ENCODE results near the gene DAD1.
"Not testable (repeated sequence)": the region's sequence is repeated elsewhere in the genome, so short reads cannot be mapped to it uniquely, and the experiment has no call there.

DAD1 gene

GRCh38 chr14:22566266-22566665 is 22.8 kb downstream of the DAD1 start:
- DNase-seq = not testable (repeated sequence)

- no peak for DNase-seq
Measured at GRCh38 chr14:22565391-22565945, 23.6 kb downstream of the DAD1 start.

- DNase-seq = no peak
Measured at GRCh38 chr14:22564463-22564862, 24.6 kb downstream of the DAD1 start.

- DNase-seq = no peak
Measured at GRCh38 chr14:22563987-22564386, 25.0 kb downstream of the DAD1 start.

- DNase-seq = no peak
Measured at GRCh38 chr14:22561661-22562579, 27.1 kb downstream of the DAD1 start.

GRCh38 chr14:22561366-22561660 is 27.7 kb downstream of the DAD1 start:
- DNase-seq = no peak

GRCh38 chr14:22560662-22561365 is 28.2 kb downstream of the DAD1 start:
- no peak for DNase-seq

- no peak for DNase-seq
Measured at GRCh38 chr14:22559041-22559440, 30.0 kb downstream of the DAD1 start.

- no peak for DNase-seq
Measured at GRCh38 chr14:22558221-22558913, 30.7 kb downstream of the DAD1 start.

- DNase-seq = no peak
Measured at GRCh38 chr14:22557846-22558220, 31.2 kb downstream of the DAD1 start.

- DNase-seq = peak; percentile 95
Measured at GRCh38 chr14:22556990-22557623, 31.9 kb downstream of the DAD1 start.

- DNase-seq = peak; percentile 86
Measured at GRCh38 chr14:22556021-22556989, 32.7 kb downstream of the DAD1 start.

- peak; percentile 63 for DNase-seq
Measured at GRCh38 chr14:22555384-22556011, 33.5 kb downstream of the DAD1 start.

GRCh38 chr14:22554498-22555383 is 34.3 kb downstream of the DAD1 start:
- no peak for DNase-seq

GRCh38 chr14:22553861-22554497 is 35.0 kb downstream of the DAD1 start:
- DNase-seq = not testable (repeated sequence)

GRCh38 chr14:22553445-22553844 is 35.6 kb downstream of the DAD1 start:
- DNase-seq = no peak

- no peak for DNase-seq
Measured at GRCh38 chr14:22552827-22553076, 36.3 kb downstream of the DAD1 start.

- no peak for DNase-seq
Measured at GRCh38 chr14:22552001-22552826, 36.8 kb downstream of the DAD1 start.

GRCh38 chr14:22551605-22551997 is 37.4 kb downstream of the DAD1 start:
- DNase-seq = no peak

Measured in stimulated activated CD4-positive, alpha-beta T cell treated with anti-CD3 and anti-CD28 coated beads, Interleukin-12 subunit alpha, Interleukin-12 subunit beta, amount 100 ng/mL, for 4 hours (primary cell).